ENCODE results near the gene PINLYP.

- TF ChIP-seq CTCF (IDR thresholded peaks at IDR 0.05), result no peak
- no peak for TF ChIP-seq POLR2A (IDR thresholded peaks at IDR 0.05)
These were observed 31.1 kb downstream of the PINLYP start for GRCh38 chr19:43606569-43607229.

Data from right lobe of liver (tissue), 4 donors.